Ascending aorta (tissue), 2 donors: ENCODE measurements around the gene CAMK2D. TPM values are rescaled to one million over a fixed set of nuclear protein-coding genes. Genes with fewer than 3 reads are reported as not detected.

Experiments used
- DNase-seq, 2 donors: peaks; one replicate each; pipeline ENCODE4 v3.0.0-alpha.2; 2019; ENCODE audit warnings: low spot score in 2 of 2
- H3K27ac ChIP-seq, 2 donors: fragments of 200-600 bp; sonication (generic); one replicate each; pipeline ENCODE4 v1.5.1; 2016 to 2017; ENCODE audit warnings: mild to moderate bottlenecking in 1 of 2
- H3K27me3 ChIP-seq: fragments of 200-600 bp; sonication (generic); one replicate; pipeline ENCODE4 v1.5.1; 2017
- H3K36me3 ChIP-seq, 2 donors: fragments of 200-600 bp; sonication (generic); one replicate each; pipeline ENCODE4 v1.5.1; 2016
- H3K4me1 ChIP-seq, 2 donors: fragments of 200-600 bp; sonication (generic); one replicate each; pipeline ENCODE4 v1.5.1; 2016 to 2017; ENCODE audit warnings: mild to moderate bottlenecking in 1 of 2
- H3K4me3 ChIP-seq, 2 donors: fragments of 200-600 bp; sonication (generic); one replicate each; pipeline ENCODE4 v1.5.1; 2016 to 2017; ENCODE audit warnings: mild to moderate bottlenecking in 1 of 2
- H3K9me3 ChIP-seq, 2 donors: fragments of 200-600 bp; sonication (generic); one replicate each; pipeline ENCODE4 v1.5.1; 2016
- CTCF ChIP-seq, 3 experiments: fragments of 200-600 bp in 2 of 3; fragments of 450-650 bp in 1 of 3; sonication (generic) in 2 of 3; IDR thresholded peaks; one replicate each; pipeline ENCODE4 v1.5.1; 2016 to 2019; ENCODE audit warnings: antibody characterized with exemption in 3 of 3, mild to moderate bottlenecking in 1 of 3, moderate library complexity in 1 of 3
- intact Hi-C: fragments of 100-400 bp; cut with DNase I; formaldehyde crosslinking; loops from one replicate; pipeline ENCODE4 v1.15.1; 2023
- total RNA-seq: library from RNA; depleted of rRNA; stranded (reverse); fragments of >200 nt; gene quantifications from one replicate; pipeline ENCODE4 v1.1.0, GENCODE V29; 2016

CAMK2D gene
- total RNA-seq, 1 donor from 2014 or later: 23.8 TPM

GRCh38 chr4:113467581-113467980 lies 294.0 kb downstream of the CAMK2D start:
- TF ChIP-seq CTCF (IDR thresholded peaks at IDR 0.05): no peak
- intact Hi-C loops: loop anchor here (1.0 to 5.0 kb wide), 2 partner anchors 19 to 80 kb away; no protein-coding TSS in a partner anchor
- peak overlapping the region in 1 of 2 donors; percentile 43 for H3K4me3 ChIP-seq
- peaks cover 3 to 15% of the 10 kb centered on the region in 2 donors for H3K36me3 ChIP-seq
- no peak for DNase-seq
- H3K27me3 ChIP-seq: no peaks in the 10 kb centered on the region
- H3K9me3 ChIP-seq: no peaks in the 10 kb centered on the region
- H3K4me1 ChIP-seq: peaks cover 8 to 18% of the 10 kb centered on the region in 2 donors
- peak overlapping the region; percentile 91 to 92 for H3K27ac ChIP-seq

DNA sequence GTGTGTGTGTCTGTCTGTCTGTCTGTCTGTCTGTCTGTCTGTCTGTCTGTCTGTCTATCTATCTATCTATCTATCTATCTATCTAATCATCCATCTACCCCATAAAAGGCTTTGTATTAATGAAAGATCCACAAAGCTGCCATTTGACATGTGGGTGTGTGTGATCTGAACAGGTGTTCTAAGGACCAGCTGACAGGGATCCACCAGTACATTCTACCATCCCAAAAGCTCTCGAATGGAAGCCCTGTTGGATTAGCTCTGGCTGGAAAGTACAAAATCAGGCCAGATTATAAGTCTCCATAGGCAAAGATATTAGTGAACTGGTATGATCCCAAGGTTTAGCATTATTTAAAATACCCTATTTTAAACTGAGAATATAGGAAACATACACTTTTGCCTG lies 299.3 kb downstream of the CAMK2D start:
- no peaks in the 10 kb centered on the region for H3K9me3 ChIP-seq
- H3K27ac ChIP-seq: no peak overlapping the region
- peaks cover 10 to 25% of the 10 kb centered on the region in 2 donors for H3K36me3 ChIP-seq
- H3K4me1 ChIP-seq: no peaks in the 10 kb centered on the region
- no peak for DNase-seq
- intact Hi-C loops: no loop called here
- no peaks in the 10 kb centered on the region for H3K27me3 ChIP-seq
- no peak overlapping the region for H3K4me3 ChIP-seq
- no peak for TF ChIP-seq CTCF (IDR thresholded peaks at IDR 0.05)

GRCh38 chr4:113461281-113461680 lies 300.3 kb downstream of the CAMK2D start:
- no peaks in the 10 kb centered on the region for H3K27me3 ChIP-seq
- no peaks in the 10 kb centered on the region for H3K4me1 ChIP-seq
- no peak for DNase-seq
- peaks cover 19 to 33% of the 10 kb centered on the region in 2 donors for H3K36me3 ChIP-seq
- no peaks in the 10 kb centered on the region for H3K9me3 ChIP-seq
- no peak overlapping the region for H3K4me3 ChIP-seq
- no peak for TF ChIP-seq CTCF (IDR thresholded peaks at IDR 0.05)
- no peak overlapping the region for H3K27ac ChIP-seq
- intact Hi-C loops: no loop called here

DNA sequence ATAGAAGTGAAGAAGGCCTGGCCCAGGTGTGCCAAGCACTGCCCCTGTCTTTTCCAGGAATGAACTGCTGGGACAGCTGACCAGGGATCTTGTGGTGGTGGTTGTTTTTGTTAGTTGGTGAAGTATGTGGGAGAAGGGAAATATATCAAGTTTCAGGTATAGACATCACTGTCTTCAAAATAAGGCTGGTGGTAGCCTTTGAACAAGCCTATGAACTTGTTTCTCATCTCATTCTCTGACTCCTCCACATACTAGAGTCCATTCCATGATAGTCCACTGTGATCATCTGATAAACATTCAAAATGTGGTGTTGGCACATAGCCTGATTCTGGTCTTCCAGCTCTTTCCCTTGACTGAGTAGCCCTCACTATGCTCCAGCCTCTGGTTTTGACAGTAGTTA lies 303.7 kb downstream of the CAMK2D start:
- no peak overlapping the region for H3K27ac ChIP-seq
- H3K9me3 ChIP-seq: no peaks in the 10 kb centered on the region
- no peak for TF ChIP-seq CTCF (IDR thresholded peaks at IDR 0.05)
- no peaks in the 10 kb centered on the region for H3K27me3 ChIP-seq
- DNase-seq: no peak
- intact Hi-C loops: no loop called here
- H3K4me1 ChIP-seq: peaks cover 6% of the 10 kb centered on the region in 2 donors
- H3K4me3 ChIP-seq: no peak overlapping the region
- peaks cover 16 to 18% of the 10 kb centered on the region in 2 donors for H3K36me3 ChIP-seq

GRCh38 chr4:113457121-113457520 lies 304.4 kb downstream of the CAMK2D start:
- Histone ChIP-seq H3K4me3 (no peak overlapping the region), H3K4me1 (peaks cover 6 to 8% of the 10 kb centered on the region in 2 donors), H3K36me3 (peaks cover 16 to 18% of the 10 kb centered on the region in 2 donors), H3K27ac (no peak overlapping the region), H3K9me3 (no peaks in the 10 kb centered on the region), H3K27me3 (no peaks in the 10 kb centered on the region)
- DNase-seq: no peak
- TF ChIP-seq CTCF (IDR thresholded peaks at IDR 0.05): no peak
- intact Hi-C loops: no loop called here

DNA sequence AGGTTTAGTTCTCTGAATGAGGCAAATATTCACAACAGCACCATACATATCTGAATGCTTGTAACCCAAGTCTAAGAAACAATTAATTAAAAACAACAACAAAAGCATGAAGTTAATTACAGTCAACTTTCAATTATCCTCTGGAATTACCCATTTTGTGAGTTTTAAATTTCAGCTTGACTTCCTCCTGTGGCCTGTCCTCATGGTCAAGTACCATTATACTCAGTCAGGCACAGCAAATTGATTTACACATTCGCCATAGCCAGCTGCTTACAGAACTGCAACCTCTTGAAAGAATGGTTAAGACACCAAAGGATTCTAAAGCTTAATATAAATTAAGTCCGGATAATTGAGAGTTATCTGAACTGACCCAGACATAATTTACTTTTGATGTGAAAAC lies 306.5 kb downstream of the CAMK2D start:
- no peak for TF ChIP-seq CTCF (IDR thresholded peaks at IDR 0.05)
- Histone ChIP-seq H3K27ac (no peak overlapping the region), H3K36me3 (peaks cover 16 to 18% of the 10 kb centered on the region in 2 donors), H3K9me3 (no peaks in the 10 kb centered on the region), H3K4me3 (no peak overlapping the region), H3K27me3 (no peaks in the 10 kb centered on the region), H3K4me1 (peaks cover 6 to 8% of the 10 kb centered on the region in 2 donors)
- DNase-seq: no peak
- intact Hi-C loops: no loop called here
